BLaER1 treated with 17β-estradiol and CSF1 and Interleukin-3, amounts not matched to agents 10 nM and 100 nM (cell line): ENCODE data around the gene EHD1.
A peak's percentile ranks its signal among the peaks of the same experiment; 100 is the strongest.

ENCODE experiments used
- H3K27ac ChIP-seq, 11 experiments: shearing (Covaris generic); formaldehyde crosslinking; 2 replicates each; pipeline ENCODE4 v1.8.1; 2022
- H3K27me3 ChIP-seq, 11 experiments: shearing (Covaris generic); formaldehyde crosslinking; 2 replicates each; pipeline ENCODE4 v1.8.1; 2022
- H3K36me3 ChIP-seq, 11 experiments: shearing (Covaris generic); formaldehyde crosslinking; 2 replicates each; pipeline ENCODE4 v1.8.1; 2022
- H3K4me1 ChIP-seq, 10 experiments: shearing (Covaris generic); formaldehyde crosslinking; 2 replicates each; pipeline ENCODE4 v1.8.1; 2022
- H3K4me2 ChIP-seq, 11 experiments: shearing (Covaris generic); formaldehyde crosslinking; 2 replicates each; pipeline ENCODE4 v1.8.1; 2022
- H3K4me3 ChIP-seq, 10 experiments: shearing (Covaris generic); formaldehyde crosslinking; 2 replicates each; pipeline ENCODE4 v1.8.1; 2022
- H3K9ac ChIP-seq, 11 experiments: shearing (Covaris generic); formaldehyde crosslinking; 2 replicates each; pipeline ENCODE4 v1.8.1; 2022
- H3K9me3 ChIP-seq, 11 experiments: shearing (Covaris generic); formaldehyde crosslinking; replicated peaks in 1 of 11; 2 replicates each; pipeline ENCODE4 v1.8.1; 2022
- H4K20me1 ChIP-seq, 11 experiments: shearing (Covaris generic); formaldehyde crosslinking; 2 replicates each; pipeline ENCODE4 v1.8.1; 2022
- Cebpa-rat ChIP-seq, 11 experiments: shearing (Covaris generic); IDR thresholded peaks; 2 replicates each; pipeline ENCODE4 v1.8.1; 2022

Gene EHD1

DNA sequence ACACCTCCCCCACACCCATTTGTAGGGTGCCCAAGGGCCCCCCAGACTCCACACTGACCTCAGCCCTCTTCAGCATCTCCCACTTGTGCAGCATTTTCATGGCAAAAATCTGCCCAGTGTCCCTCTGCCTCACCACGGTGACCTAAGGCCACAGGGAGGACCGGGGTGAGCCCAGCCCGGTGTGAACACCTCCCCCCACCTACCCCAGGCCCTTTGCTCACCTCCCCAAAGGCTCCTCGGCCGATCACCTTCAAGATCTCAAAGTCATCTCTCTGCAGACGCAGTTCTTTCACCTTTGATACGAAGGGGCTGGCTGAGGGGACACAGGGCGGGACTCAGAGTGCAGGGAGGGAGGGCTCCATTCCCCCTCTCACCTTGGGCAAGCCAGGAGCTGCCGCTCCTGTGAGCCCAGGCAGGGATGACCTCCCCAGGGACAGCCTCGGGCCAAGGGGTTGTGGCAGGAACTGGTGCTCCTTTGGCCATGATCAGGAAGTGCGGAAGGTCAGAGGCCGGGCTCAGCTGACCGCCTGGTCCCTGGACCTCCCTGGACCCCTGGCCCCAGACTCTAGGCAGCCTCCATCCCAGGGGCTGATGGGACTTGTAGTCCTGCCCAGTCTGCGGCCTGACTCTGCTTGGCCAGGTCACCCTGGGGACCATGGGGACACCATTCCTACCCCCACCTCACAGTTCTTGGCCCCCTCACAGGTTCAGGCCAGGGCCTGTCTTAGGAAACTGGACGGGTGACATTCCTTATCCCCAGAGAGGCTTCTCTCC is 36.6 kb downstream of the EHD1 start:
- Histone ChIP-seq H4K20me1 (peaks cover 0 to 14% (median 0%) of the 10 kb centered on the region in 11 experiments; a peak in 4 of 22 replicates), H3K27me3 (peaks cover 0 to 19% (median 8%) of the 10 kb centered on the region in 11 experiments; a peak in 14 of 22 replicates), H3K9ac (no peak overlapping the region; a peak in 1 of 22 replicates), H3K27ac (no peak overlapping the region), H3K4me1 (peaks cover 19 to 53% (median 44%) of the 10 kb centered on the region in 10 experiments), H3K9me3 (no peaks in the 10 kb centered on the region), H3K36me3 (no peaks in the 10 kb centered on the region), H3K4me3 (no peak overlapping the region), H3K4me2 (peak overlapping the region in 2 of 11 experiments; percentile 76 to 83; a peak in 1 of 22 replicates)
- no peak for TF ChIP-seq Cebpa-rat (IDR thresholded peaks at IDR 0.05)

DNA sequence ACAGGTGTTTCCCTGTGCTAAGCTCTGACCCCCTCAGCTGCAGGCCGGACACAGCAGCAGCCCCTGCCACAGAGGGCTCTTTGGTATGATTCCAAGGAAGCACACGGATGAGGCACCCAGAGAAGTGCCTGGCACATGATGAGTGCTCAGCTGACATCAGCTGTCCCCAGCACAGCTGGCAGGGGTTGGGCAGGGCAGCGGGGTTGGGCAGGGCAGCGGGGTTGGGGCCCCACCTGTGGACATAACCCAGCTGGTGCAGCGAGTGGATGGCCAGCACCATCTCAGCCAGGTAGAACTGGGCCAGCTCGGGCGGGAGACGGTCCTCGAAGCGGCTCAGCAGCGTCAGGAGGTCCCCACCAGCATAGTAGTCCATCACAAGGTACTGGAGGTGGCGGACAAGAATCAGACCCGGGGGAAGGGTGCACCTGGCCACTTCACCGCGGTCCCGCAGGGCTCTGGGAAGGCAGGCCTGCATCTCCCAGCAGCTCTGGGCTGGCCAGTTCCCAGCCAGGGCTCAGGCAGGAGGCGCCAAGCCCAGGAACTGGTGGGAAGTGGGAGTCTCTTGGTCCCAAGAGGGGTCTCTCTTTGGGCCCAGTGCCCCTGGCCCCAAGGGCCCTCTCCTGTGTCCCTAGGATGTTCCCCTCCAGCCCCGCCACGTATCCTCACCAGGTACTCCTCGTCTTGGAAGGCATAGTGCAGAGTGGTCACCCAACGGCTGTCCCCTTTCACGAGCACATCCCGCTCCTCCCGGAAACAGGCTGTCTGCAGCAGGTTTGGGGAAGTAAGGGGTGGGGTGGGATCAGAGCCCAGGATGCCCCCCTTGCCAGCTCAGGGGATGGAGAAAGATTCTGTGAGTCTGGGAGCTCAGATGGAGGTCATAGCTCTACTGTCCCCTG is 38.3 kb downstream of the EHD1 start:
- no peaks in the 10 kb centered on the region for H3K36me3 ChIP-seq
- H3K4me1 ChIP-seq: peaks cover 21 to 62% (median 52%) of the 10 kb centered on the region in 10 experiments
- H3K9me3 ChIP-seq: no peaks in the 10 kb centered on the region
- H3K4me3 ChIP-seq: no peak overlapping the region
- no peak for TF ChIP-seq Cebpa-rat (IDR thresholded peaks at IDR 0.05)
- H3K27me3 ChIP-seq: peaks cover 0 to 25% (median 8%) of the 10 kb centered on the region in 11 experiments; a peak in 14 of 22 replicates
- H3K4me2 ChIP-seq: no peak overlapping the region
- peaks cover 0 to 28% (median 0%) of the 10 kb centered on the region in 11 experiments; a peak in 4 of 22 replicates for H4K20me1 ChIP-seq
- no peak overlapping the region for H3K9ac ChIP-seq
- no peak overlapping the region for H3K27ac ChIP-seq

DNA sequence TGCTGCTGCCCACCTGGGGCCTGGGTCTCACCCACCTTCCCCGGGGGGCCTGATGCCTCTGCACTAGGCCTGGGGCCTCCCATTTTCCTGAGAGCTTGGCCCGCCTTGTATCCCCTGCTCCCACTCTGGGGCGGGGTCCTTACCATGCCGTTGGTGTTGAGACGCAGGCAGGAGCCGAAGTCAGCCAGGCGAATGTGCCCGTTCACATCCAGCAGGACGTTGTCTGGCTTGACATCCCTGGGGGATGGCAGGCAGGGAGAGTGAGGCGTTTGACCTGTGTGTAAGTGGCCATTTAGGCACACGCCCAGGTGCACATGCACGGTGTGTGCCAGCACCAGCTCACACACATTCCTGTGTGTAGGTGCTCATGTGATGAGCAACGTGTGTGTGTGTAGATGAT is 39.1 kb downstream of the EHD1 start:
- H3K9ac ChIP-seq: no peak overlapping the region
- peaks cover 0 to 28% (median 0%) of the 10 kb centered on the region in 11 experiments; a peak in 4 of 22 replicates for H4K20me1 ChIP-seq
- H3K27me3 ChIP-seq: peaks cover 0 to 17% (median 8%) of the 10 kb centered on the region in 11 experiments; a peak in 13 of 22 replicates
- no peak for TF ChIP-seq Cebpa-rat (IDR thresholded peaks at IDR 0.05)
- H3K4me1 ChIP-seq: peaks cover 21 to 57% (median 47%) of the 10 kb centered on the region in 10 experiments
- H3K36me3 ChIP-seq: no peaks in the 10 kb centered on the region
- H3K4me3 ChIP-seq: no peak overlapping the region
- H3K27ac ChIP-seq: no peak overlapping the region
- H3K9me3 ChIP-seq: no peaks in the 10 kb centered on the region
- H3K4me2 ChIP-seq: no peak overlapping the region

DNA sequence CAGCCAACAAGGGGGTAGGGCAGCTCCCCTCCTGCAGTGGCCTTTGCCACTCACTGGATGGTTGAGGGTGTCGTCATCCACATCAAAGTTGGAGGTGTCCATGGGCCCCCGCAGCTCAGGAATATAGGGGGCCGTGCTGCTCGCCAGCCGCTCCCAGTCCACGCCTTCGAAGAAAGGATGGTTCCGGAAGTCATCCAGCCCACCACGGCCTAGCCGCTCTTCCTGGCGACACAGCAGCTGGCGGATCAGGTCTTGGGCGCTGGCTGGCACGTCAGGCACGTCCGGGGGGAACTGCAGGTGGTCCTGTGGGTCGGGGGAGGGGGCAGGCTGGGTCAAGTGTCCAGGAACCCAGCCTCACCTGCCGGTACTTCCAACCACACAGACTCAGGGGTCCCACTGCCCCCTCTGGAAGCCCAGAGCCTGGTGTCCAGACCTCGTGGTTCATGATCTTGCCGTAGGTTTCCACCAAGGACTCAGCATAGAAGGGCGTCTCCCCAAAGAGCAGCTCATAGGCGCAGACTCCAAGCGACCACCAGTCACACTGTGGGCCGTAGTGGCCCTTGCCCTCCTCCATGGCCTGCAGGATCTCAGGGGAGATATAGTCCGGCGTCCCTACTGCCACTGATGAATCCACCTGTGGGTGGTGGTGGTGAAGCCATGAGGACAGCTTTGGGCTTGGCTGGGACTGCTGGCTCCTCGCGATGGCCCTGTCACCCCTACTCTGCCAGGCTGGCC is 39.7 kb downstream of the EHD1 start:
- peak overlapping the region in 1 of 11 experiments; percentile 79; a peak in 2 of 22 replicates for H3K4me2 ChIP-seq
- no peak overlapping the region for H3K9ac ChIP-seq
- H3K27me3 ChIP-seq: peaks cover 0 to 12% (median 2%) of the 10 kb centered on the region in 11 experiments; a peak in 8 of 22 replicates
- no peak overlapping the region for H3K27ac ChIP-seq
- peaks cover 15 to 53% (median 42%) of the 10 kb centered on the region in 10 experiments for H3K4me1 ChIP-seq
- no peak for TF ChIP-seq Cebpa-rat (IDR thresholded peaks at IDR 0.05)
- H3K9me3 ChIP-seq: no peaks in the 10 kb centered on the region
- H3K36me3 ChIP-seq: no peaks in the 10 kb centered on the region
- H4K20me1 ChIP-seq: peaks cover 0 to 25% (median 0%) of the 10 kb centered on the region in 11 experiments; a peak in 6 of 22 replicates
- no peak overlapping the region for H3K4me3 ChIP-seq

DNA sequence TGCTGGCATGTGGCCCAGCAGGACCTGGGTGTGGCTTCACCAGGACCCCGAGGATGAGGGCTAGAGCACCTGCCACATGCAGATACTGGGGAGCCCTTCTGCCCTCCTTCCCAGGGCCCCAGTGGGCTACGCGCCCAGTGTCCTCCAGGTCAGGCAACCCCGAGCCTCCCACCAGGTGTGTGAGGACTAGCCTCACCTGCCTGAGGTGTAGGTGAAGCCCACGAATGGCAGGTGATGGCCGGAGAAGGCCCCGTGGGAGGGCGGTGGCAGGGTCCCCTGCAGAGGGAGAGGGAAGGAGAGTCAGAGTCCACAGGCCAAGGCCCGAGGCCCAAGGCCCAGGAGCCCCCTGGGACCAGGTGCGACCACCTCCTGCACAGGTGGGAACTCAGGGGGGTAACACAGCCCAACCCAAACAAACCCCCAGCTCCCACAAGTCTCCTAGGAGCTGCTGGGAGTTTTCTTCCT is 40.5 kb downstream of the EHD1 start:
- peaks cover 0 to 17% (median 0%) of the 10 kb centered on the region in 11 experiments; a peak in 5 of 22 replicates for H4K20me1 ChIP-seq
- no peaks in the 10 kb centered on the region for H3K36me3 ChIP-seq
- no peaks in the 10 kb centered on the region for H3K9me3 ChIP-seq
- peaks cover 0 to 7% (median 0%) of the 10 kb centered on the region in 11 experiments; a peak in 2 of 22 replicates for H3K27me3 ChIP-seq
- peak overlapping the region in 3 of 11 experiments; percentile 21 to 26 (median 22); a peak in 2 of 22 replicates for H3K27ac ChIP-seq
- peaks cover 8 to 45% (median 34%) of the 10 kb centered on the region in 10 experiments for H3K4me1 ChIP-seq
- no peak overlapping the region for H3K9ac ChIP-seq
- H3K4me3 ChIP-seq: no peak overlapping the region
- no peak for TF ChIP-seq Cebpa-rat (IDR thresholded peaks at IDR 0.05)
- H3K4me2 ChIP-seq: peak overlapping the region in 9 of 11 experiments; percentile 74 to 89 (median 84); a peak in 18 of 22 replicates

DNA sequence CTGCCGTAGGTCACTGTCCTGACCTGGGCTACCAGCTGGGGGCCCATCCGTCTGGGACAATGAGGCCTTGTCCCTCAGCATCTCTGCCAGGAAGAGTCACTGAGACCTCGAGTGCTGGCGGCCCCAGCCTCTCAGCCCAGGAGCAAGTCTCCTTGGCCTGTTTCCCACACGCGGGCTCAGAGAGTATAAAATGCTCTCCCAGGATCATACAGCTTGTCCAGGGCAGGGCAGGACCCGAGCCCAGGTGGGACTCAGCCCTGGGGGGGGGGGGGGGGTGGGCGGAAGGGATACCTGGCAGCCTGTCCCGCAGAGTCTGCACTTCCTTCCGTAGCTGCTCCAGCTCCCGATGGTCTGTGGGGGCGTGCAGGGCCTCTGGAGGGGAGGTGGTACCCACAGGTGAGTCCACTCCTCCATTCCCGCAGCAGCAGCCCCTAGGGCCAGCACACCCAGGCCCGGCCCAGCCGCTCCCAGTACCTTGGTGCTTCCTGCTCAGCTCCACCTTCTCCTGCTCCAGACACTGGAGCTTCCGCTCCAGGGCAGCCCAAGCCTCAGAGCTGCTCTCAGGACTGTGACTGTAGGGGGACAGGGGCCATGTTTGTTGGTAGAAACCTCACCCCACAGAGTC is 41.9 kb downstream of the EHD1 start:
- Histone ChIP-seq H4K20me1 (peaks cover 0 to 19% (median 0%) of the 10 kb centered on the region in 11 experiments; a peak in 6 of 22 replicates), H3K27me3 (peaks cover 0 to 7% (median 0%) of the 10 kb centered on the region in 11 experiments; a peak in 3 of 22 replicates), H3K9me3 (no peaks in the 10 kb centered on the region), H3K9ac (peak overlapping the region in 5 of 11 experiments; percentile 2 to 44 (median 40); a peak in 6 of 22 replicates), H3K4me1 (peaks cover 8 to 47% (median 39%) of the 10 kb centered on the region in 10 experiments), H3K36me3 (no peaks in the 10 kb centered on the region), H3K4me3 (no peak overlapping the region; a peak in 1 of 20 replicates), H3K4me2 (peak overlapping the region; percentile 61 to 89 (median 82)), H3K27ac (peak overlapping the region in 5 of 11 experiments; percentile 5 to 50 (median 45); a peak in 9 of 22 replicates)
- no peak for TF ChIP-seq Cebpa-rat (IDR thresholded peaks at IDR 0.05)

DNA sequence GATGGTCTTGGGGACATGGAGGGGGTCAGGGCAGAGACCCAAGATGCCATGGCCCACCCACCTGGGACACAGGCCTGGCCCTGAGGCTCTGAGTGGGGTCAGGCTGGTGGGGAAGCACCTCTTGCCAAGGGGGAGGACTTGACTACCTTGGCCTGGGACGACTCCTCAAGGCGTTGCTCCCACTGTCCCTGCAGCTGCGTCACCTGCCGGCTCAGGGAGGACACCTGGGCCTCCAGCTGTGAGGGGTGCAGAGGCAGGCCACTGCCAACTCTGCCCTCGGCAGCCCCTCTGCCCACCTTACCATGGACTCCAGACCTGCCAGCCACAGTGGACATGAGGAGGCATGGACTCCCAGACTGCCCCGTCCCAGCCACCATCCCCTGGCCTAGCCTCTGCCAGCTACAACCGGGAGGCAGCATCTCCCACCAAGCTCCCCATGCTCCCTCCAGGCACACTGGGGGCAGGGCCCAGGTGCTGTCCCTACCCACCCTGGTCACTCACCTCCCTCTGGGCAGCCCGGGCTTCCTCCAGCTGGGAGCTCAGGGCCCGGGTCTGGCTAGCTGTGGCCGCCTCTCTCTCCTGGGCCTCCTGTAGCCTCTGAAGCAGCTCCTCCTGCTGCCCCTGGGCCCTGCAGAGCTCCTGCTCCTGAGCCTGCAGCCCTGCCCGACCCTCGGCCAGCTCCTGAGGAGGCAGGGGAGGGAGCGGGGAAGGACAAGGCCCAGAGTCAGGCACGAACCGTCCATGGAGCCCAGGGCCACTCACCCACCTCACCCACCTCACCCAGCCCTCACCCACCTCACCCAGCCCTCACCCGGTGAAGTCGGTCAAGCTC is 42.6 kb downstream of the EHD1 start:
- H3K36me3 ChIP-seq: no peaks in the 10 kb centered on the region
- H3K4me2 ChIP-seq: peak overlapping the region in 8 of 11 experiments; percentile 12 to 86 (median 48); a peak in 14 of 22 replicates
- peaks cover 0 to 9% (median 0%) of the 10 kb centered on the region in 11 experiments; a peak in 3 of 22 replicates for H3K27me3 ChIP-seq
- no peak for TF ChIP-seq Cebpa-rat (IDR thresholded peaks at IDR 0.05)
- H3K9me3 ChIP-seq: no peaks in the 10 kb centered on the region
- no peak overlapping the region for H3K4me3 ChIP-seq
- peak overlapping the region in 3 of 11 experiments; percentile 14 to 30 (median 26); a peak in 2 of 22 replicates for H3K9ac ChIP-seq
- peaks cover 8 to 53% (median 46%) of the 10 kb centered on the region in 10 experiments for H3K4me1 ChIP-seq
- H4K20me1 ChIP-seq: peaks cover 0 to 23% (median 0%) of the 10 kb centered on the region in 11 experiments; a peak in 6 of 22 replicates
- H3K27ac ChIP-seq: no peak overlapping the region
